Panc1 (cell line): ENCODE data around the gene CMTM7. TPM values are rescaled to one million over a fixed set of nuclear protein-coding genes. Genes with fewer than 3 reads are reported as not detected.
"Not testable (repeated sequence)": the region's sequence is repeated elsewhere in the genome, so short reads cannot be mapped to it uniquely, and the experiment has no call there.

Experiments used
- ATAC-seq: fragments of 200-7000 bp; cut with Tn5 transposase; 2 replicates; pipeline ENCODE4 v1.9.1; 2020; ENCODE audit warnings: mild to moderate bottlenecking, moderate library complexity
- BruUV-seq: library from RNA; stranded (reverse); fragments of 400-500 nt; replicated peaks from 2 replicates; lab custom pipeline; 2021; lab: Mats Ljungman, UMichigan
- CTCF ChIA-PET: fragments of 300-600 bp; sonication (Branson Sonifier 250); formaldehyde crosslinking; loops from one replicate; lab custom pipeline; 2022; ENCODE audit warnings: antibody characterized with exemption; lab: Charles Lee
- POLR2A ChIA-PET: fragments of 300-600 bp; sonication (Branson Sonifier 250); formaldehyde crosslinking; loops from one replicate; lab custom pipeline; 2022; ENCODE audit warnings: antibody characterized with exemption; lab: Charles Lee
- DNase-seq: peaks from one replicate; pipeline ENCODE4 v3.0.0-alpha.2; 2010; ENCODE audit warnings: low read depth, low spot score
- H3K27ac ChIP-seq: 2 replicates; pipeline ENCODE4 v1.5.1; 2011; ENCODE audit warnings: mild to moderate bottlenecking, low read length, inconsistent platforms
- H3K27me3 ChIP-seq: fragments of 200-500 bp; sonication (Bioruptor generic); 2 replicates; pipeline ENCODE4 v1.6.0; 2014; ENCODE audit warnings: low read length, inconsistent platforms; ENCODE audit not compliant: control insufficient read depth, insufficient read depth
- H3K36me3 ChIP-seq: fragments of 200-500 bp; sonication (Bioruptor generic); 2 replicates; pipeline ENCODE4 v1.5.1; 2014; ENCODE audit warnings: inconsistent platforms, mild to moderate bottlenecking, low read length, moderate library complexity; ENCODE audit not compliant: control insufficient read depth, insufficient read depth
- H3K4me1 ChIP-seq: 2 replicates; pipeline ENCODE4 v1.5.1; 2011; ENCODE audit warnings: inconsistent platforms, mild to moderate bottlenecking, low read length, moderate library complexity; ENCODE audit not compliant: control insufficient read depth, insufficient read depth
- H3K4me3 ChIP-seq, 2 experiments: 2 replicates each; pipeline ENCODE4 v1.5.1; 2011 to 2012; ENCODE audit warnings: low read depth in 2 of 2, low read length in 2 of 2, mild to moderate bottlenecking in 2 of 2, inconsistent platforms in 1 of 2, moderate library complexity in 1 of 2
- H3K9me3 ChIP-seq: fragments of 200-500 bp; sonication (Bioruptor generic); 2 replicates; pipeline ENCODE4 v1.5.1; 2014; ENCODE audit warnings: low read depth, mild to moderate bottlenecking, inconsistent platforms, low read length, moderate library complexity; ENCODE audit not compliant: control insufficient read depth, insufficient read depth
- CTCF ChIP-seq: fragments of 450-650 bp; IDR thresholded peaks from 2 replicates; pipeline ENCODE4 v1.5.1; 2017; ENCODE audit warnings: mild to moderate bottlenecking
- POLR2AphosphoS5 ChIP-seq: IDR thresholded peaks from 2 replicates; pipeline ENCODE4 v1.6.1; 2012; ENCODE audit warnings: mild to moderate bottlenecking, low read depth, low read length, moderate library complexity
- SIN3A ChIP-seq: IDR thresholded peaks from 2 replicates; pipeline ENCODE4 v1.6.1; 2012; ENCODE audit warnings: low read depth, mild to moderate bottlenecking, low read length, moderate library complexity, borderline replicate concordance; ENCODE audit not compliant: insufficient read depth
- TCF7L2 ChIP-seq: IDR thresholded peaks from 2 replicates; pipeline ENCODE4 v1.6.1; 2011; ENCODE audit warnings: mild to moderate bottlenecking, low read depth, low read length, inconsistent platforms
- in situ Hi-C: cut with HindIII; loops from 2 replicates; pipeline ENCODE4 v1.10.0; 2016; ENCODE audit warnings: low sequenced_read_pairs, low pct_unique_long_range_greater_than_20kb
- intact Hi-C: fragments of 100-400 bp; cut with micrococcal nuclease; formaldehyde crosslinking; loops from one replicate; pipeline ENCODE4 v1.10.0; 2022; ENCODE audit not compliant: unreplicated experiment
- total RNA-seq: library from RNA; stranded (reverse); gene quantifications from one replicate; pipeline ENCODE4 v1.2.1, GENCODE V29; 2021; ENCODE audit not compliant: unreplicated experiment
- TF ChIP-seq, protein P1 (sequence below), 2 experiments: IDR thresholded peaks; 2 replicates each; pipeline ENCODE4 v1.6.1; 2011 to 2012; ENCODE audit warnings: low read depth in 2 of 2, control low read depth in 1 of 2, low read length in 1 of 2, mild to moderate bottlenecking in 1 of 2, moderate library complexity in 1 of 2; ENCODE audit not compliant: insufficient read depth in 1 of 2

Gene CMTM7
- total RNA-seq, 1 experiment from 2014 or later, result 43.5 TPM

DNA sequence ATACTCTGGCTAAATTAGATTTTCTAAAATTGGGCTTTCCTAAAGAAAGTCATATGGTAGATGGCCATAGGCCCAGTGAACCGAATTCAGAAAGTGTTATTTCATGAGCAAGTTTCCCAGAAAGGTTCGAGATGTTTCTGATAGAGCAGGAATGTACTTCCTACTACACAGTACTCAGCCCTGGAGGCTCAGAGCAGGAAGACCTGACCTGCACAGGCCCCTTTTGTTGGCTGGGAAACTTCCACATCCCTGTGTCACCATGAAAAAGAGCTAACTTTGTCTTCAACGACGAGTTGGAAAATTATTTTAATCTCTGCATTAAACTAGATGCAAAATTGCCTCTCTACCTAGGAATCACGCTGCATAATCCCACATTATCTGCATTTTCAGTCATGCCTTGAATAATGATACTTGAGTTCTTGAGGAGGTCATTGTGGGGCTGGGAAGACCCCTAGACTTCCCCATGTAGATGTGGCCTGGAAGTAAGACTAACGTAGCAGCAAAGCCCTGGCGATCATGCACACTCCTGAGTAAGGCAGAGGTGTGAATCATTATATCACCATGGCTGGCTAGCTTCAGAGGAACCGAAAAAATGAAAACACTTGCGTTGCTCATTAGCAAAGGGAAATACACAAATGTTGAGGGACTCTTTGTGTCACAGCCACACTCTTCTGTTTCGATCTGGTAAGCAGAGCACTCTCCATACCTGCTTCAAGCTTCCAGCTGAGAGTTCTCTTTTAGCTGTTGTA lies 47.1 kb downstream of the CMTM7 start:
- in situ Hi-C loops (no loop called here), intact Hi-C loops (no loop called here)
- TF ChIP-seq TCF7L2 (no peak), POLR2AphosphoS5 (no peak), SIN3A (no peak), CTCF (no peak)
- TF ChIP-seq, protein P1, sequence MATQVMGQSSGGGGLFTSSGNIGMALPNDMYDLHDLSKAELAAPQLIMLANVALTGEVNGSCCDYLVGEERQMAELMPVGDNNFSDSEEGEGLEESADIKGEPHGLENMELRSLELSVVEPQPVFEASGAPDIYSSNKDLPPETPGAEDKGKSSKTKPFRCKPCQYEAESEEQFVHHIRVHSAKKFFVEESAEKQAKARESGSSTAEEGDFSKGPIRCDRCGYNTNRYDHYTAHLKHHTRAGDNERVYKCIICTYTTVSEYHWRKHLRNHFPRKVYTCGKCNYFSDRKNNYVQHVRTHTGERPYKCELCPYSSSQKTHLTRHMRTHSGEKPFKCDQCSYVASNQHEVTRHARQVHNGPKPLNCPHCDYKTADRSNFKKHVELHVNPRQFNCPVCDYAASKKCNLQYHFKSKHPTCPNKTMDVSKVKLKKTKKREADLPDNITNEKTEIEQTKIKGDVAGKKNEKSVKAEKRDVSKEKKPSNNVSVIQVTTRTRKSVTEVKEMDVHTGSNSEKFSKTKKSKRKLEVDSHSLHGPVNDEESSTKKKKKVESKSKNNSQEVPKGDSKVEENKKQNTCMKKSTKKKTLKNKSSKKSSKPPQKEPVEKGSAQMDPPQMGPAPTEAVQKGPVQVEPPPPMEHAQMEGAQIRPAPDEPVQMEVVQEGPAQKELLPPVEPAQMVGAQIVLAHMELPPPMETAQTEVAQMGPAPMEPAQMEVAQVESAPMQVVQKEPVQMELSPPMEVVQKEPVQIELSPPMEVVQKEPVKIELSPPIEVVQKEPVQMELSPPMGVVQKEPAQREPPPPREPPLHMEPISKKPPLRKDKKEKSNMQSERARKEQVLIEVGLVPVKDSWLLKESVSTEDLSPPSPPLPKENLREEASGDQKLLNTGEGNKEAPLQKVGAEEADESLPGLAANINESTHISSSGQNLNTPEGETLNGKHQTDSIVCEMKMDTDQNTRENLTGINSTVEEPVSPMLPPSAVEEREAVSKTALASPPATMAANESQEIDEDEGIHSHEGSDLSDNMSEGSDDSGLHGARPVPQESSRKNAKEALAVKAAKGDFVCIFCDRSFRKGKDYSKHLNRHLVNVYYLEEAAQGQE (IDR thresholded peaks at IDR 0.05; ENCODE audit: insufficient read depth in 1 of 2, low read depth in 2 of 2, low read length in 1 of 2), result no peak
- ChIA-PET CTCF (interaction anchor here (1.0 kb wide), 1 partner anchor 16 kb away, joined by 3 read pairs; no protein-coding TSS in a partner anchor), POLR2A (interaction anchor here (0.7 kb wide), 1 partner anchor 81 kb away, joined by 5 read pairs; no protein-coding TSS in a partner anchor)
- no peak overlapping the region for H3K4me3 ChIP-seq
- no TSS peak for BruUV-seq
- H3K4me1 ChIP-seq, result no peaks in the 10 kb centered on the region
- H3K9me3 ChIP-seq, result no peaks in the 10 kb centered on the region
- DNase-seq (no peak), ATAC-seq (no peak)
- no peaks in the 10 kb centered on the region for H3K36me3 ChIP-seq
- H3K27ac ChIP-seq, result 0 out of 2 replicates have a peak overlapping the region, but pooled peaks have one; percentile 20
- H3K27me3 ChIP-seq, result no peaks in the 10 kb centered on the region

GRCh38 chr3:32439421-32439820 lies 47.8 kb downstream of the CMTM7 start:
- CTCF ChIA-PET, H3K4me1 ChIP-seq: not testable (repeated sequence)

More at GRCh38 chr3:32439421-32439820, 47.8 kb downstream of the CMTM7 start:
- DNase-seq, ATAC-seq, POLR2A ChIA-PET, intact Hi-C loops, H3K27me3 ChIP-seq, H3K4me3 ChIP-seq, H3K9me3 ChIP-seq, H3K36me3 ChIP-seq, H3K27ac ChIP-seq, BruUV-seq, in situ Hi-C loops: not testable (repeated sequence)
